ENCODE data around the gene DIRAS1.

Gene DIRAS1

GRCh38 chr19:2732883-2733282 is 11.7 kb upstream of the DIRAS1 start:
- no peak for TF ChIP-seq CTCF (IDR thresholded peaks at IDR 0.05; ENCODE audit: low read depth, low read length, missing control alignments)
- H3K4me3 ChIP-seq (ENCODE audit: low read depth, low read length) = no peak overlapping the region
- no peak for DNase-seq (ENCODE audit: low read depth)

- H3K4me3 ChIP-seq (ENCODE audit: low read depth, low read length) = no peak overlapping the region
- TF ChIP-seq CTCF (IDR thresholded peaks at IDR 0.05; ENCODE audit: low read depth, low read length, missing control alignments) = no peak
- DNase-seq (ENCODE audit: low read depth) = no peak
These were observed 11.1 kb upstream of the DIRAS1 start for GRCh38 chr19:2732157-2732725.

GRCh38 chr19:2731181-2731995 is 10.2 kb upstream of the DIRAS1 start:
- H3K4me3 ChIP-seq (ENCODE audit: low read depth, low read length) = no peak overlapping the region
- DNase-seq (ENCODE audit: low read depth) = no peak
- no peak for TF ChIP-seq CTCF (IDR thresholded peaks at IDR 0.05; ENCODE audit: low read depth, low read length, missing control alignments)

- TF ChIP-seq CTCF (IDR thresholded peaks at IDR 0.05; ENCODE audit: low read depth, low read length, missing control alignments) = no peak
- no peak overlapping the region for H3K4me3 ChIP-seq (ENCODE audit: low read depth, low read length)
- no peak for DNase-seq (ENCODE audit: low read depth)
These were observed 9.0 kb upstream of the DIRAS1 start for GRCh38 chr19:2729943-2730818.

- DNase-seq (ENCODE audit: low read depth) = no peak
- no peak for TF ChIP-seq CTCF (IDR thresholded peaks at IDR 0.05; ENCODE audit: low read depth, low read length, missing control alignments)
- H3K4me3 ChIP-seq (ENCODE audit: low read depth, low read length) = no peak overlapping the region
These were observed 7.7 kb upstream of the DIRAS1 start for GRCh38 chr19:2728783-2729387.

GRCh38 chr19:2727640-2727944 is 6.4 kb upstream of the DIRAS1 start:
- no peak for TF ChIP-seq CTCF (IDR thresholded peaks at IDR 0.05; ENCODE audit: low read depth, low read length, missing control alignments)
- no peak for DNase-seq (ENCODE audit: low read depth)
- H3K4me3 ChIP-seq (ENCODE audit: low read depth, low read length) = no peak overlapping the region
